ENCODE measurements around the gene TUBG1.

TUBG1 gene

GRCh38 chr17:42566883-42567573, 42.5 kb upstream of the TUBG1 start, which contains the start of gene MLX:
Gene MLX, plus strand, starts transcription at chr17:42567100. Its CDS starts 25 bp downstream, at chr17:42567125.
- Histone ChIP-seq H3K9me3 (no peaks in the 10 kb centered on the region), H3K4me3 (peak within 1 kb of the TSS; percentile 80), H3K4me1 (peaks cover 4 to 66% (median 46%) of the 10 kb centered on the region in 4 donors), H3K36me3 (peaks cover 48 to 62% (median 57%) of the 10 kb centered on the region in 3 donors), H3K27ac (peak within 1 kb of the TSS; percentile 91 to 92), H3K27me3 (no peaks in the 10 kb centered on the region)
- TF ChIP-seq CTCF (IDR thresholded peaks at IDR 0.05), result no peak
- intact Hi-C loops (cut with DNase I; ENCODE audit: low total_unique reads), result no loop called here
- DNase-seq, result peak; percentile 92 to 97

DNA sequence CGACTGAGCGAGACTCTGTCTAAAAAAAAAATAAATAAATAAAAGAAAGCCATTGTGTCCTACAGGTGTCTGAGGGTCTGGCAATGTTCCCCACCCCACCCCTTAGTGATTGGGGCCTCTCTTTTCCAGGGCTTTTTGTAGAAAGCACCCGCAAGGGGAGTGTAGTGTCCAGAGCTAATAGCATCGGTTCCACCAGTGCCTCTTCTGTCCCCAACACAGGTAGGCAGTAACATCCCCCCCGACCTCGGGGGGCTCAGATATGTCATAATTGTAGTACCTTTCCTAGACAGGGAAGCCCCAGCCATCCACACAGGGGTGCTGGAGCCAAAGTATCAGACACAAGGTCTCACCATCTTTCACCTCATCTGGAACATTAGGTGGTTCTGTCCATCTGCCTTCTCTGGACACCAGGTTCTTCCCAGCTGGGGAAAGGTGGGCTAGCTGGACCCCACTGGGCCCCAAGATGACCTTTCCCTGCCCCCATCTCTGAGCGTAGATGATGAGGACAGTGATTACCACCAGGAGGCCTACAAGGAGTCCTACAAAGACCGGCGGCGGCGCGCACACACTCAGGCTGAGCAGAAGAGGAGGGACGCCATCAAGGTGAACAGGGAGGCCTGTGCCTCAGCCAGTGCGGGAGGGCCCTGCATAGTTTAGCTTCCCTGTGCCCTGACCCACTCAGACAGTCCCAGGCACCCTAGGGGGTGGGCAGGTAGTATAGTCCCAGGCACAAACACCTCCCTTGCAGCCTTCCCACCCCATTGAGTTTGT, 41.0 kb upstream of the TUBG1 start:
- Histone ChIP-seq H3K9me3 (no peaks in the 10 kb centered on the region), H3K4me3 (no peak overlapping the region), H3K27me3 (no peaks in the 10 kb centered on the region), H3K27ac (peak overlapping the region; percentile 91 to 92), H3K36me3 (peaks cover 63 to 77% (median 72%) of the 10 kb centered on the region in 3 donors), H3K4me1 (peaks cover 0 to 54% (median 36%) of the 10 kb centered on the region in 4 donors)
- TF ChIP-seq CTCF (IDR thresholded peaks at IDR 0.05), result no peak
- intact Hi-C loops (cut with DNase I; ENCODE audit: low total_unique reads), result no loop called here
- no peak for DNase-seq

- Histone ChIP-seq H3K4me3 (no peak overlapping the region), H3K27ac (no peak overlapping the region), H3K9me3 (no peaks in the 10 kb centered on the region), H3K36me3 (peaks cover 55 to 74% (median 59%) of the 10 kb centered on the region in 3 donors), H3K27me3 (no peaks in the 10 kb centered on the region), H3K4me1 (peaks cover 0 to 25% (median 19%) of the 10 kb centered on the region in 4 donors)
- no peak for TF ChIP-seq CTCF (IDR thresholded peaks at IDR 0.05)
- no peak for DNase-seq
- intact Hi-C loops (cut with DNase I; ENCODE audit: low total_unique reads), result no loop called here
Observed at GRCh38 chr17:42571435-42572225, 37.9 kb upstream of the TUBG1 start.

- Histone ChIP-seq H3K4me1 (peaks cover 0 to 30% (median 21%) of the 10 kb centered on the region in 4 donors), H3K4me3 (no peak overlapping the region), H3K27me3 (no peaks in the 10 kb centered on the region), H3K27ac (no peak overlapping the region), H3K9me3 (no peaks in the 10 kb centered on the region), H3K36me3 (peaks cover 55 to 74% (median 59%) of the 10 kb centered on the region in 3 donors)
- no peak for TF ChIP-seq CTCF (IDR thresholded peaks at IDR 0.05)
- intact Hi-C loops (cut with DNase I; ENCODE audit: low total_unique reads), result no loop called here
- DNase-seq, result no peak
Observed at GRCh38 chr17:42573095-42573494, 36.4 kb upstream of the TUBG1 start.

GRCh38 chr17:42574463-42574862, 35.0 kb upstream of the TUBG1 start:
- Histone ChIP-seq H3K27ac (no peak overlapping the region), H3K4me1 (peaks cover 0 to 30% (median 23%) of the 10 kb centered on the region in 4 donors), H3K27me3 (no peaks in the 10 kb centered on the region), H3K9me3 (no peaks in the 10 kb centered on the region), H3K4me3 (no peak overlapping the region), H3K36me3 (peaks cover 47 to 62% (median 48%) of the 10 kb centered on the region in 3 donors)
- intact Hi-C loops (cut with DNase I; ENCODE audit: low total_unique reads), result no loop called here
- no peak for DNase-seq
- no peak for TF ChIP-seq CTCF (IDR thresholded peaks at IDR 0.05)

Data from tibial artery (tissue), 4 donors.